Right lobe of liver (tissue), 6 donors: ENCODE results near the gene USP6NL. TPM values are rescaled to one million over a fixed set of nuclear protein-coding genes. Genes with fewer than 3 reads are reported as not detected.

ENCODE experiments used
- ATAC-seq, 4 donors: fragments of 200-7000 bp; cut with Tn5 transposase; one replicate each; pipeline ENCODE4 v1.9.1; 2020; ENCODE audit warnings: mild to moderate bottlenecking in 4 of 4, moderate library complexity in 4 of 4
- DNase-seq, 3 donors: peaks; one replicate each; pipeline ENCODE4 v3.0.0-alpha.2; 2020
- H3K27ac ChIP-seq, 3 donors: fragments of 200-600 bp; one replicate each; pipeline ENCODE4 v1.8.0; 2022
- H3K27me3 ChIP-seq, 2 donors: fragments of 200-600 bp; one replicate each; pipeline ENCODE4 v1.8.0; 2022
- H3K36me3 ChIP-seq, 4 donors: fragments of 200-600 bp; sonication (generic) in 1 of 4; one replicate each; pipeline versions ENCODE4 v1.5.1 to v1.8.0; 2017 to 2022; ENCODE audit warnings: control low read depth in 1 of 4
- H3K4me1 ChIP-seq, 4 donors: fragments of 200-600 bp; sonication (generic) in 1 of 4; one replicate each; pipeline versions ENCODE4 v1.5.1 to v1.8.0; 2017 to 2022; ENCODE audit warnings: control low read depth in 1 of 4
- H3K4me3 ChIP-seq, 3 donors: fragments of 200-600 bp; one replicate each; pipeline ENCODE4 v1.8.0; 2022
- H3K9me3 ChIP-seq, 4 donors: fragments of 200-600 bp; sonication (generic) in 1 of 4; one replicate each; pipeline versions ENCODE4 v1.5.1 to v1.8.0; 2017 to 2022; ENCODE audit warnings: control low read depth in 1 of 4
- CTCF ChIP-seq, 4 donors: fragments of 200-600 bp in 3 of 4; fragments of 450-650 bp in 1 of 4; IDR thresholded peaks; one replicate each; pipeline versions ENCODE4 v1.5.1 to v1.8.0; 2016 to 2022; ENCODE audit warnings: antibody characterized with exemption in 4 of 4, mild to moderate bottlenecking in 2 of 4
- POLR2A ChIP-seq: fragments of 450-650 bp; IDR thresholded peaks from one replicate; pipeline ENCODE4 v1.6.1; 2017; ENCODE audit warnings: antibody characterized with exemption, mild to moderate bottlenecking
- WGBS: methylation state at CpG from one replicate; pipeline ENCODE4 v1.1.6; 2018; ENCODE audit warnings: low coverage, low lambda C conversion rate; ENCODE audit not compliant: insufficient coverage; ENCODE audit errors: missing lambda C conversion rate; 5-methylcytosine and 5-hydroxymethylcytosine counted together
- intact Hi-C, 2 donors: fragments of 100-400 bp; cut with DNase I; formaldehyde crosslinking; loops; one replicate each; pipeline versions ENCODE4 v1.11.2 to v1.14.1; 2022
- total RNA-seq, 6 experiments: library from RNA; depleted of rRNA in 2 of 6; stranded (reverse); fragments of >200 nt in 2 of 6; fragmentation: NEBNext Ultra II Directional in 3 of 6; extraction: Animal tissue kit (Norgen Biotek cat#: 25700) in 3 of 6; gene quantifications; one replicate each; pipeline versions ENCODE4 v1.1.0 to v1.2.4, GENCODE V29; 2016 to 2023
- donor health status: DM: no; HTN: yes; CAD: no.
- donor health status: DM: no; HTN: no; CAD: no.
- donor health status: DM: no; HTN: no; CAD: no.
- donor health status: DM: no; HTN: yes; CAD: no.
- donor health status: DM: no; HTN: yes; CAD: no.

Gene USP6NL
- total RNA-seq, 6 experiments from 2014 or later = 8.4 to 15.3 (median 11.5) TPM

- WGBS = 100% methylated on average over 1 of the region's 1 CpG
- ATAC-seq = no peak
- TF ChIP-seq CTCF (IDR thresholded peaks at IDR 0.05) = no peak
- TF ChIP-seq POLR2A = no peak
- Histone ChIP-seq H3K4me3 (no peak overlapping the region), H3K27me3 (no peaks in the 10 kb centered on the region), H3K9me3 (no peaks in the 10 kb centered on the region), H3K36me3 (no peaks in the 10 kb centered on the region), H3K4me1 (peaks cover 0 to 11% (median 0%) of the 10 kb centered on the region in 4 donors), H3K27ac (no peak overlapping the region)
- intact Hi-C loops = no loop called here
- DNase-seq = no peak
Measured at GRCh38 chr10:11548065-11548767, 63.2 kb downstream of the USP6NL start.

- Histone ChIP-seq H3K4me1 (peaks cover 0 to 11% (median 0%) of the 10 kb centered on the region in 4 donors), H3K36me3 (no peaks in the 10 kb centered on the region), H3K9me3 (no peaks in the 10 kb centered on the region), H3K27me3 (no peaks in the 10 kb centered on the region), H3K27ac (no peak overlapping the region), H3K4me3 (no peak overlapping the region)
- no peak for TF ChIP-seq POLR2A
- intact Hi-C loops = no loop called here
- DNase-seq (no peak), ATAC-seq (peak in 1 of 4 donors; percentile 57)
- WGBS = 64% methylated on average over 4 of the region's 4 CpGs
Measured at GRCh38 chr10:11546581-11546980, 64.9 kb downstream of the USP6NL start.

- Histone ChIP-seq H3K27me3 (no peaks in the 10 kb centered on the region), H3K4me1 (peaks cover 0 to 3% (median 1%) of the 10 kb centered on the region in 4 donors), H3K27ac (no peak overlapping the region), H3K9me3 (no peaks in the 10 kb centered on the region), H3K4me3 (no peak overlapping the region), H3K36me3 (no peaks in the 10 kb centered on the region)
- no peak for TF ChIP-seq POLR2A
- TF ChIP-seq CTCF (IDR thresholded peaks at IDR 0.05) = no peak
- DNase-seq (no peak), ATAC-seq (no peak)
- intact Hi-C loops = no loop called here
- WGBS = 93% methylated on average over 3 of the region's 3 CpGs
Measured at GRCh38 chr10:11541296-11541695, 70.2 kb downstream of the USP6NL start.

GRCh38 chr10:11539191-11539868 is 72.1 kb downstream of the USP6NL start:
- TF ChIP-seq CTCF (IDR thresholded peaks at IDR 0.05) (no peak), POLR2A (no peak)
- no peaks in the 10 kb centered on the region for H3K27me3 ChIP-seq
- DNase-seq (no peak), ATAC-seq (peak; percentile 37 to 93 (median 68))
- no peak overlapping the region for H3K4me3 ChIP-seq
- WGBS = 25% methylated on average over 1 of the region's 2 CpGs
- intact Hi-C loops = no loop called here
- no peak overlapping the region for H3K27ac ChIP-seq
- no peaks in the 10 kb centered on the region for H3K36me3 ChIP-seq
- H3K9me3 ChIP-seq = no peaks in the 10 kb centered on the region
- H3K4me1 ChIP-seq = peaks cover 0 to 3% (median 2%) of the 10 kb centered on the region in 4 donors

- TF ChIP-seq POLR2A = no peak
- ATAC-seq = peak in 1 of 4 donors; percentile 46
- Histone ChIP-seq H3K27ac (no peak overlapping the region), H3K4me1 (peaks cover 0 to 7% (median 5%) of the 10 kb centered on the region in 4 donors), H3K27me3 (no peaks in the 10 kb centered on the region), H3K36me3 (no peaks in the 10 kb centered on the region), H3K9me3 (no peaks in the 10 kb centered on the region), H3K4me3 (no peak overlapping the region)
- DNase-seq = no peak
- 90% methylated on average over 4 of the region's 8 CpGs for WGBS
- intact Hi-C loops = no loop called here
Measured at GRCh38 chr10:11538834-11539190, 72.6 kb downstream of the USP6NL start.
